HCT116 (cell line): ENCODE measurements around the gene ANGPTL4. TPM values are rescaled to one million over a fixed set of nuclear protein-coding genes. Genes with fewer than 3 reads are reported as not detected.

Experiments
- ATAC-seq: fragments of 200-7000 bp; cut with Tn5 transposase; 2 replicates; pipeline ENCODE4 v1.9.1; 2020; ENCODE audit warnings: mild to moderate bottlenecking, moderate library complexity
- BruUV-seq: library from RNA; stranded (reverse); fragments of 400-500 nt; replicated peaks from 2 replicates; lab custom pipeline; 2021; lab: Mats Ljungman, UMichigan
- CTCF ChIA-PET: fragments of 300-600 bp; sonication (Branson Sonifier 250); formaldehyde crosslinking; loops from one replicate; lab custom pipeline; 2021; ENCODE audit warnings: antibody characterized with exemption; lab: Charles Lee
- POLR2A ChIA-PET: fragments of 300-600, 350-600 bp; sonication (Branson Sonifier 250); formaldehyde crosslinking; loops from one replicate; lab custom pipeline; 2021; ENCODE audit warnings: antibody characterized with exemption; lab: Charles Lee
- RAD21 ChIA-PET, 2 experiments: fragments of 300-600 bp; sonication (Branson Sonifier 250); formaldehyde crosslinking; loops; one replicate each; lab custom pipeline; 2023; ENCODE audit warnings: low total read pairs in 2 of 2; ENCODE audit not compliant: uncharacterized antibody in 2 of 2, unreplicated experiment in 2 of 2, low non-redundant PET in 1 of 2; lab: Charles Lee
- DNase-seq: peaks from one replicate; pipeline ENCODE4 v3.0.0-alpha.2; 2010; ENCODE audit warnings: low read depth, low spot score
- H2AFZ ChIP-seq: fragments of 200-600 bp; shearing (Covaris generic), sonication (generic); 2 replicates; pipeline ENCODE4 v1.6.1; 2017; ENCODE audit warnings: low read depth, mixed run types, mixed read lengths, antibody characterized with exemption, low read length; ENCODE audit not compliant: poor library complexity, severe bottlenecking
- H3K27ac ChIP-seq: 2 replicates; pipeline ENCODE4 v1.5.1; 2012; ENCODE audit warnings: low read depth, low read length
- H3K27me3 ChIP-seq: fragments of 200-600 bp; sonication (generic); 2 replicates; pipeline ENCODE4 v1.6.1; 2016; ENCODE audit warnings: mixed run types, low read length, mixed read lengths; ENCODE audit not compliant: insufficient read depth
- H3K36me3 ChIP-seq, 2 experiments: fragments of 200-500 bp in 1 of 2; fragments of 200-600 bp in 1 of 2; sonication (Bioruptor generic) in 1 of 2; sonication (generic) in 1 of 2; 2 replicates each; pipeline versions ENCODE4 v1.5.1 to v1.6.1; 2014 to 2016; ENCODE audit warnings: low read length in 2 of 2, inconsistent platforms in 1 of 2, mixed read lengths in 1 of 2, mixed run types in 1 of 2; ENCODE audit not compliant: insufficient read depth in 2 of 2, control insufficient read depth in 1 of 2
- H3K4me1 ChIP-seq, 2 experiments: fragments of 200-600 bp in 1 of 2; sonication (generic) in 1 of 2; 2 replicates each; pipeline versions ENCODE4 v1.5.1 to v1.6.1; 2012 to 2017; ENCODE audit warnings: low read length in 2 of 2, inconsistent platforms in 1 of 2, mild to moderate bottlenecking in 1 of 2, mixed read lengths in 1 of 2, mixed run types in 1 of 2, moderate library complexity in 1 of 2; ENCODE audit not compliant: insufficient read depth in 2 of 2, control insufficient read depth in 1 of 2
- H3K4me2 ChIP-seq: fragments of 200-600 bp; sonication (generic); 2 replicates; pipeline ENCODE4 v1.6.1; 2017; ENCODE audit warnings: mixed run types, low read length, mixed read lengths
- H3K4me3 ChIP-seq, 2 experiments: fragments of 200-600 bp in 1 of 2; sonication (generic) in 1 of 2; replicated peaks in 1 of 2; 2 replicates each; pipeline ENCODE4 v1.5.1; 2011 to 2016; ENCODE audit warnings: low read length in 2 of 2, control low read depth in 1 of 2, low read depth in 1 of 2, mild to moderate bottlenecking in 1 of 2, mixed read lengths in 1 of 2, mixed run types in 1 of 2
- H3K79me2 ChIP-seq: fragments of 200-600 bp; sonication (generic); 2 replicates; pipeline ENCODE4 v1.6.1; 2017; ENCODE audit warnings: mild to moderate bottlenecking, mixed run types, low read length, moderate library complexity, mixed read lengths; ENCODE audit not compliant: insufficient read depth
- H3K9ac ChIP-seq: fragments of 200-600 bp; sonication (generic); 2 replicates; pipeline ENCODE4 v1.6.1; 2016; ENCODE audit warnings: low read length, mixed read lengths
- H3K9me2 ChIP-seq: fragments of 200-600 bp; sonication (generic), shearing (Covaris generic); 2 replicates; pipeline ENCODE4 v1.6.1; 2017; ENCODE audit warnings: mixed run types, mild to moderate bottlenecking, moderate library complexity; ENCODE audit not compliant: insufficient read depth
- H3K9me3 ChIP-seq, 2 experiments: fragments of 200-500 bp in 1 of 2; fragments of 200-600 bp in 1 of 2; sonication (Bioruptor generic) in 1 of 2; sonication (generic) in 1 of 2; 2 replicates each; pipeline ENCODE4 v1.6.1; 2014 to 2017; ENCODE audit warnings: low read length in 2 of 2, mixed read lengths in 2 of 2, inconsistent platforms in 1 of 2, low read depth in 1 of 2, mild to moderate bottlenecking in 1 of 2, mixed run types in 1 of 2, moderate library complexity in 1 of 2; ENCODE audit not compliant: control insufficient read depth in 1 of 2, insufficient read depth in 1 of 2
- H4K20me1 ChIP-seq: fragments of 200-600 bp; sonication (generic), shearing (Covaris generic); 2 replicates; pipeline ENCODE4 v1.6.1; 2017; ENCODE audit warnings: mixed run types, mild to moderate bottlenecking, moderate library complexity; ENCODE audit not compliant: insufficient read depth
- ATF3 ChIP-seq: IDR thresholded peaks from 2 replicates; pipeline ENCODE4 v1.6.1; 2012
- CEBPB ChIP-seq: IDR thresholded peaks from 2 replicates; pipeline ENCODE4 v1.6.1; 2012; ENCODE audit warnings: low read depth
- CTCF ChIP-seq, 3 experiments: fragments of 200-600 bp in 1 of 3; sonication (generic) in 1 of 3; IDR thresholded peaks in 2 of 3; conservative IDR thresholded peaks in 1 of 3; 2 replicates each; pipeline ENCODE4 v1.5.1; 2012 to 2017; ENCODE audit warnings: low read depth in 2 of 3, low read length in 2 of 3, antibody characterized with exemption in 1 of 3, borderline replicate concordance in 1 of 3, control low read depth in 1 of 3, mild to moderate bottlenecking in 1 of 3, mixed read lengths in 1 of 3, mixed run types in 1 of 3, moderate library complexity in 1 of 3; ENCODE audit not compliant: insufficient read depth in 1 of 3
- EZH2phosphoT487 ChIP-seq: fragments of 200-600 bp; IDR thresholded peaks from 2 replicates; pipeline ENCODE4 v1.6.1; 2018; ENCODE audit warnings: antibody characterized with exemption, borderline replicate concordance
- MAX ChIP-seq: IDR thresholded peaks from 2 replicates; pipeline ENCODE4 v1.6.1; 2012
- POLR2AphosphoS5 ChIP-seq: IDR thresholded peaks from 2 replicates; pipeline ENCODE4 v1.6.1; 2011; ENCODE audit warnings: mild to moderate bottlenecking, low read depth, low read length, moderate library complexity
- RAD21 ChIP-seq: IDR thresholded peaks from 2 replicates; pipeline ENCODE4 v1.6.1; 2012; ENCODE audit warnings: low read depth, mild to moderate bottlenecking
- SP1 ChIP-seq: IDR thresholded peaks from 2 replicates; pipeline ENCODE4 v1.6.1; 2012; ENCODE audit warnings: low read depth
- SRF ChIP-seq: IDR thresholded peaks from 2 replicates; pipeline ENCODE4 v1.6.1; 2012; ENCODE audit warnings: low read depth
- TCF7L2 ChIP-seq: IDR thresholded peaks from 2 replicates; pipeline ENCODE4 v1.7.0; 2011; ENCODE audit warnings: borderline replicate concordance, inconsistent platforms; ENCODE audit not compliant: insufficient read depth, insufficient read length; ENCODE audit errors: extremely low read depth
- ZBTB33 ChIP-seq: IDR thresholded peaks from 2 replicates; pipeline ENCODE4 v1.6.1; 2011; ENCODE audit warnings: mild to moderate bottlenecking, low read length, moderate library complexity; ENCODE audit not compliant: insufficient replicate concordance; ENCODE audit errors: extremely low read depth
- ZFX ChIP-seq: fragments of 450-650 bp; IDR thresholded peaks from 2 replicates; pipeline ENCODE4 v1.6.1; 2017
- ZNF274 ChIP-seq: fragments of 200-500 bp; sonication (Bioruptor generic); IDR thresholded peaks from 2 replicates; pipeline ENCODE4 v1.6.1; 2014; ENCODE audit warnings: mild to moderate bottlenecking, low read depth, low read length, inconsistent platforms
- intact Hi-C: fragments of 100-400 bp; cut with micrococcal nuclease; formaldehyde crosslinking; loops from 2 replicates; pipeline ENCODE4 v1.10.0; 2022
- total RNA-seq: library from RNA; stranded (reverse); gene quantifications from one replicate; pipeline ENCODE4 v1.2.1, GENCODE V29; 2021; ENCODE audit not compliant: unreplicated experiment

The ANGPTL4 gene
- total RNA-seq, 1 experiment from 2014 or later: 54.8 TPM

- H3K36me3 ChIP-seq: no peaks in the 10 kb centered on the region
- no peak within 1 kb of the TSS for H2AFZ ChIP-seq
- H3K4me1 ChIP-seq: peaks cover 15 to 20% of the 10 kb centered on the region in 2 experiments
- intact Hi-C loops: no loop called here
- no peaks in the 10 kb centered on the region for H3K79me2 ChIP-seq
- H3K9me3 ChIP-seq: no peaks in the 10 kb centered on the region
- H3K27ac ChIP-seq: peak within 1 kb of the TSS; percentile 68; the same call in 1 of the 2 replicates
- no TSS peak for BruUV-seq
- H3K4me3 ChIP-seq: peak within 1 kb of the TSS; percentile 59 to 63
- H3K4me2 ChIP-seq: peak within 1 kb of the TSS; percentile 96
- peak; percentile 97 for DNase-seq
- no peaks in the 10 kb centered on the region for H4K20me1 ChIP-seq
- ChIA-PET CTCF (interaction anchor here (2.3 kb wide), 1 partner anchor 7 kb away, joined by 12 read pairs; no protein-coding TSS in a partner anchor), RAD21 (no interaction called here), POLR2A (interaction anchor here (0.7 to 1.6 kb wide), 4 partner anchors 8 to 21 kb away, joined by 3 to 6 read pairs (median 4); partner anchors contain the start of gene ANGPTL4)
- no peaks in the 10 kb centered on the region for H3K27me3 ChIP-seq
- ATAC-seq: peak; percentile 100
- TF ChIP-seq RAD21: no peak
- no peak for TF ChIP-seq MAX
- TF ChIP-seq ZNF274: no peak
- no peak for TF ChIP-seq CEBPB
- TF ChIP-seq EZH2phosphoT487: no peak
- TF ChIP-seq SP1: peak; percentile 96
- no peak for TF ChIP-seq ZBTB33
- TF ChIP-seq POLR2AphosphoS5: peak; percentile 64
- TF ChIP-seq TCF7L2: no peak
- no peak for TF ChIP-seq ZFX
- no peak for TF ChIP-seq ATF3
- TF ChIP-seq SRF: no peak
- no peak for TF ChIP-seq CTCF (IDR thresholded peaks at IDR 0.05 in 2 of 3, conservative IDR thresholded peaks at IDR 0.05 in 1 of 3; ENCODE audit: borderline replicate concordance in 1 of 3, insufficient read depth in 1 of 3, low read depth in 2 of 3, low read length in 2 of 3)
- peak within 1 kb of the TSS; percentile 67 for H3K9ac ChIP-seq
- H3K9me2 ChIP-seq: no peaks in the 10 kb centered on the region
These were observed 21.1 kb upstream of the ANGPTL4 start, which contains the start of gene KANK3 for GRCh38 chr19:8342684-8343482. Gene KANK3 (minus strand): TSS chr19:8343262. CDS start chr19:8337828, 5,434 bp downstream.
